ENCODE measurements around the gene DPEP2. TPM values are rescaled to one million over a fixed set of nuclear protein-coding genes. Genes with fewer than 3 reads are reported as not detected.

Gene DPEP2
- total RNA-seq, 1 experiment from 2014 or later = not detected

DNA sequence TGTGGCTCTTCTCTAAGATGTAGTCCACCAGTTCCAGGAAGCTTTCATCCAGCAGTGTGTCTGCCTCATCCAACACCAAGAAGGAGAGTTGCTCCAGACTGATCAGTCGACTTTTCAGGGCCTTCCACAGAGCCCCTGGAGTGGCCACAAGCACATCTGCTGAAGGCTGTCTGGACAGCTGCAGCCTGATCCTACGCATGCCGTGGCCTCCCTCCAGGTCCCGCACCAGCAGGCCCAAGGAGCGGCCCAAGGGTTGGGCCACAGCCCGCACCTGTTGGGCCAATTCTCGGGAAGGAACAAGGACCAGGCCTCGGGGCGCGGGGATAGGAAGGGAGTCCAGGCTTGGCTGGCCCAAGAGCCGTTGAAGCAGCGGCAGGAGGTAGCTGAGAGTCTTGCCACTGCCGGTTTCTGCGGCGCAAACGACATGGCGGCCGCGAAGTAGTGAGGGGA lies 23.0 kb upstream of the DPEP2 start (continued):
- no peak for TF ChIP-seq SIN3A (IDR thresholded peaks at IDR 0.05; ENCODE audit: low read depth)

DNA sequence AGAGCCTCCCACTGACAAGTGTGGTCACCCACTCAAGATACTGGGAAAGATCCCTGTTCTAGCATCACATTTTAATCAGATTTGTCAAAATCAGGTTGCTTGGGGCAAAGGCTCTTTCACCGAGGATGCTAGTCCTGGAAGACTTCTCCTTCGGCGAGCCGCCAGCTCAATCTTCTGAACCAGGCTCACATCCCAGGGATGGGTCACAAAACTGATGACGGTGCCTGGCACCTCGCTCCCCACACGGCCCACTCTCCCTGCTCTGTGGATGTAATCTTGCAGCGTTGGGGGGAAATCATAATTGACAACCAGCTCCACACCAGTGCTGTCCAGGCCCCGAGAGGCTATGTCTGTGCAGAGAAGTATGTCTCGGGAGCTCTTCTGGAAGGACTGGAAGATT lies 22.2 kb upstream of the DPEP2 start:
- Histone ChIP-seq H2AFZ (ENCODE audit: low read depth, low read length, poor library complexity, severe bottlenecking) (no peak overlapping the region), H3K9ac (ENCODE audit: low read length) (peak overlapping the region; percentile 99; the same call in 1 of the 2 replicates), H3K4me1 (ENCODE audit: control insufficient read depth in 1 of 2, insufficient read depth in 2 of 2, low read length in 2 of 2) (peaks cover 12 to 31% of the 10 kb centered on the region in 2 experiments; a peak in 3 of 4 replicates), H3K4me3 (replicated peaks in 1 of 2; ENCODE audit: low read depth in 1 of 2, low read length in 2 of 2) (peak overlapping the region; percentile 98 to 99), H3K27ac (ENCODE audit: low read depth, low read length) (no peak overlapping the region), H3K4me2 (ENCODE audit: low read length) (peak overlapping the region; percentile 99), H3K27me3 (ENCODE audit: insufficient read depth, low read length) (no peaks in the 10 kb centered on the region), H3K9me3 (ENCODE audit: control insufficient read depth in 1 of 2, insufficient read depth in 1 of 2, low read depth in 1 of 2, low read length in 2 of 2) (no peaks in the 10 kb centered on the region), H3K79me2 (ENCODE audit: insufficient read depth, low read length) (peaks cover 50% of the 10 kb centered on the region), H3K9me2 (ENCODE audit: insufficient read depth) (no peaks in the 10 kb centered on the region), H3K36me3 (ENCODE audit: control insufficient read depth in 1 of 2, insufficient read depth in 2 of 2, low read length in 2 of 2) (peaks cover 5 to 7% of the 10 kb centered on the region in 2 experiments; a peak in 2 of 4 replicates), H4K20me1 (ENCODE audit: insufficient read depth) (no peaks in the 10 kb centered on the region)
- ATAC-seq (no peak), DNase-seq (ENCODE audit: low read depth, low spot score) (no peak)
- ChIA-PET POLR2A (interaction anchor here (0.6 to 1.0 kb wide), 2 partner anchors 10 to 166 kb away, joined by 3 to 4 read pairs; no protein-coding TSS in a partner anchor), RAD21 (ENCODE audit: low non-redundant PET in 1 of 2, low total read pairs in 2 of 2, uncharacterized antibody in 2 of 2, unreplicated experiment in 2 of 2) (no interaction called here), CTCF (no interaction called here)
- BruUV-seq (replicated peaks) = no TSS peak
- intact Hi-C loops (cut with micrococcal nuclease) = no loop called here
- TF ChIP-seq CBX3 (IDR thresholded peaks at IDR 0.05; ENCODE audit: low read depth) = no peak
- TF ChIP-seq SRF (IDR thresholded peaks at IDR 0.05; ENCODE audit: low read depth) = no peak
- TF ChIP-seq, protein P1, sequence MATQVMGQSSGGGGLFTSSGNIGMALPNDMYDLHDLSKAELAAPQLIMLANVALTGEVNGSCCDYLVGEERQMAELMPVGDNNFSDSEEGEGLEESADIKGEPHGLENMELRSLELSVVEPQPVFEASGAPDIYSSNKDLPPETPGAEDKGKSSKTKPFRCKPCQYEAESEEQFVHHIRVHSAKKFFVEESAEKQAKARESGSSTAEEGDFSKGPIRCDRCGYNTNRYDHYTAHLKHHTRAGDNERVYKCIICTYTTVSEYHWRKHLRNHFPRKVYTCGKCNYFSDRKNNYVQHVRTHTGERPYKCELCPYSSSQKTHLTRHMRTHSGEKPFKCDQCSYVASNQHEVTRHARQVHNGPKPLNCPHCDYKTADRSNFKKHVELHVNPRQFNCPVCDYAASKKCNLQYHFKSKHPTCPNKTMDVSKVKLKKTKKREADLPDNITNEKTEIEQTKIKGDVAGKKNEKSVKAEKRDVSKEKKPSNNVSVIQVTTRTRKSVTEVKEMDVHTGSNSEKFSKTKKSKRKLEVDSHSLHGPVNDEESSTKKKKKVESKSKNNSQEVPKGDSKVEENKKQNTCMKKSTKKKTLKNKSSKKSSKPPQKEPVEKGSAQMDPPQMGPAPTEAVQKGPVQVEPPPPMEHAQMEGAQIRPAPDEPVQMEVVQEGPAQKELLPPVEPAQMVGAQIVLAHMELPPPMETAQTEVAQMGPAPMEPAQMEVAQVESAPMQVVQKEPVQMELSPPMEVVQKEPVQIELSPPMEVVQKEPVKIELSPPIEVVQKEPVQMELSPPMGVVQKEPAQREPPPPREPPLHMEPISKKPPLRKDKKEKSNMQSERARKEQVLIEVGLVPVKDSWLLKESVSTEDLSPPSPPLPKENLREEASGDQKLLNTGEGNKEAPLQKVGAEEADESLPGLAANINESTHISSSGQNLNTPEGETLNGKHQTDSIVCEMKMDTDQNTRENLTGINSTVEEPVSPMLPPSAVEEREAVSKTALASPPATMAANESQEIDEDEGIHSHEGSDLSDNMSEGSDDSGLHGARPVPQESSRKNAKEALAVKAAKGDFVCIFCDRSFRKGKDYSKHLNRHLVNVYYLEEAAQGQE (IDR thresholded peaks at IDR 0.05; ENCODE audit: low read depth) = no peak
- TF ChIP-seq, protein P2, sequence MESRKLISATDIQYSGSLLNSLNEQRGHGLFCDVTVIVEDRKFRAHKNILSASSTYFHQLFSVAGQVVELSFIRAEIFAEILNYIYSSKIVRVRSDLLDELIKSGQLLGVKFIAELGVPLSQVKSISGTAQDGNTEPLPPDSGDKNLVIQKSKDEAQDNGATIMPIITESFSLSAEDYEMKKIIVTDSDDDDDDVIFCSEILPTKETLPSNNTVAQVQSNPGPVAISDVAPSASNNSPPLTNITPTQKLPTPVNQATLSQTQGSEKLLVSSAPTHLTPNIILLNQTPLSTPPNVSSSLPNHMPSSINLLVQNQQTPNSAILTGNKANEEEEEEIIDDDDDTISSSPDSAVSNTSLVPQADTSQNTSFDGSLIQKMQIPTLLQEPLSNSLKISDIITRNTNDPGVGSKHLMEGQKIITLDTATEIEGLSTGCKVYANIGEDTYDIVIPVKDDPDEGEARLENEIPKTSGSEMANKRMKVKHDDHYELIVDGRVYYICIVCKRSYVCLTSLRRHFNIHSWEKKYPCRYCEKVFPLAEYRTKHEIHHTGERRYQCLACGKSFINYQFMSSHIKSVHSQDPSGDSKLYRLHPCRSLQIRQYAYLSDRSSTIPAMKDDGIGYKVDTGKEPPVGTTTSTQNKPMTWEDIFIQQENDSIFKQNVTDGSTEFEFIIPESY (IDR thresholded peaks at IDR 0.05; ENCODE audit: extremely low read depth, insufficient replicate concordance, low read length) = no peak
- TF ChIP-seq JUND (IDR thresholded peaks at IDR 0.05) = no peak
- TF ChIP-seq EZH2phosphoT487 (IDR thresholded peaks at IDR 0.05; ENCODE audit: borderline replicate concordance) = no peak
- no peak for TF ChIP-seq YY1 (IDR thresholded peaks at IDR 0.05; ENCODE audit: extremely low read depth, insufficient replicate concordance, low read depth, low read length)
- TF ChIP-seq POLR2AphosphoS5 (IDR thresholded peaks at IDR 0.05; ENCODE audit: low read depth, low read length) = no peak
- no peak for TF ChIP-seq FOSL1 (IDR thresholded peaks at IDR 0.05; ENCODE audit: low read depth)
- TF ChIP-seq, protein P3, sequence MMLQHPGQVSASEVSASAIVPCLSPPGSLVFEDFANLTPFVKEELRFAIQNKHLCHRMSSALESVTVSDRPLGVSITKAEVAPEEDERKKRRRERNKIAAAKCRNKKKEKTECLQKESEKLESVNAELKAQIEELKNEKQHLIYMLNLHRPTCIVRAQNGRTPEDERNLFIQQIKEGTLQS (IDR thresholded peaks at IDR 0.05) = no peak
- TF ChIP-seq SP1 (IDR thresholded peaks at IDR 0.05; ENCODE audit: low read depth) = no peak
- no peak for TF ChIP-seq SIN3A (IDR thresholded peaks at IDR 0.05; ENCODE audit: low read depth)
- no peak for TF ChIP-seq ELF1 (IDR thresholded peaks at IDR 0.05; ENCODE audit: borderline replicate concordance, low read depth)
- no peak for TF ChIP-seq EGR1 (IDR thresholded peaks at IDR 0.05; ENCODE audit: low read depth)
- TF ChIP-seq EZH2 (IDR thresholded peaks at IDR 0.05) = no peak
- no peak for TF ChIP-seq RAD21 (IDR thresholded peaks at IDR 0.05; ENCODE audit: low read depth)
- TF ChIP-seq TCF7L2 (IDR thresholded peaks at IDR 0.05; ENCODE audit: borderline replicate concordance, extremely low read depth, insufficient read depth, insufficient read length) = no peak
- TF ChIP-seq, protein P4, sequence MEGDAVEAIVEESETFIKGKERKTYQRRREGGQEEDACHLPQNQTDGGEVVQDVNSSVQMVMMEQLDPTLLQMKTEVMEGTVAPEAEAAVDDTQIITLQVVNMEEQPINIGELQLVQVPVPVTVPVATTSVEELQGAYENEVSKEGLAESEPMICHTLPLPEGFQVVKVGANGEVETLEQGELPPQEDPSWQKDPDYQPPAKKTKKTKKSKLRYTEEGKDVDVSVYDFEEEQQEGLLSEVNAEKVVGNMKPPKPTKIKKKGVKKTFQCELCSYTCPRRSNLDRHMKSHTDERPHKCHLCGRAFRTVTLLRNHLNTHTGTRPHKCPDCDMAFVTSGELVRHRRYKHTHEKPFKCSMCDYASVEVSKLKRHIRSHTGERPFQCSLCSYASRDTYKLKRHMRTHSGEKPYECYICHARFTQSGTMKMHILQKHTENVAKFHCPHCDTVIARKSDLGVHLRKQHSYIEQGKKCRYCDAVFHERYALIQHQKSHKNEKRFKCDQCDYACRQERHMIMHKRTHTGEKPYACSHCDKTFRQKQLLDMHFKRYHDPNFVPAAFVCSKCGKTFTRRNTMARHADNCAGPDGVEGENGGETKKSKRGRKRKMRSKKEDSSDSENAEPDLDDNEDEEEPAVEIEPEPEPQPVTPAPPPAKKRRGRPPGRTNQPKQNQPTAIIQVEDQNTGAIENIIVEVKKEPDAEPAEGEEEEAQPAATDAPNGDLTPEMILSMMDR (IDR thresholded peaks at IDR 0.05 in 2 of 3, conservative IDR thresholded peaks at IDR 0.05 in 1 of 3; ENCODE audit: borderline replicate concordance in 1 of 3, insufficient read depth in 1 of 3, low read depth in 2 of 3, low read length in 2 of 3) = no peak
- TF ChIP-seq ZNF274 (IDR thresholded peaks at IDR 0.05; ENCODE audit: low read depth, low read length) = no peak
